ENCODE measurements around the gene FARP2. TPM values are rescaled to one million over a fixed set of nuclear protein-coding genes. Genes with fewer than 3 reads are reported as not detected.

The FARP2 gene
- total and polyA plus RNA-seq, 2 of the 13 experiments (the other 11 are each of a cell fraction or from before 2014, with no cell fraction given): 28.0 to 45.4 TPM

GRCh38 chr2:241508240-241509154 lies 152.4 kb downstream of the FARP2 start, which contains the start of gene STK25 (continued):
- TF ChIP-seq NR2C2 (CRISPR knock-in tag; IDR thresholded peaks at IDR 0.05; ENCODE audit: borderline replicate concordance): peak; percentile 91
- TF ChIP-seq MAFF (IDR thresholded peaks at IDR 0.05; ENCODE audit: low read depth, low read length): no peak
- peak; percentile 100 for TF ChIP-seq CSRNP1 (CRISPR knock-in tag; IDR thresholded peaks at IDR 0.05)
- peak; percentile 99 for TF ChIP-seq CREB3 (CRISPR knock-in tag; IDR thresholded peaks at IDR 0.05)
- TF ChIP-seq PBX3 (CRISPR knock-in tag; IDR thresholded peaks at IDR 0.05; ENCODE audit: borderline replicate concordance): 0 out of 2 replicates have a peak, but pooled peaks have one; percentile 74
- no peak; the same call in 1 of the 2 replicates for TF ChIP-seq ZNF646 (CRISPR knock-in tag; IDR thresholded peaks at IDR 0.05)
- peak; percentile 100 for TF ChIP-seq REPIN1 (CRISPR knock-in tag; IDR thresholded peaks at IDR 0.05; ENCODE audit: borderline replicate concordance, low read depth)
- TF ChIP-seq YEATS2 (CRISPR knock-in tag; IDR thresholded peaks at IDR 0.05; ENCODE audit: borderline replicate concordance): peak; percentile 92
- TF ChIP-seq PAF1 (CRISPR knock-in tag; IDR thresholded peaks at IDR 0.05): no peak
- TF ChIP-seq GPBP1L1 (CRISPR knock-in tag; IDR thresholded peaks at IDR 0.05): no peak
- peak; percentile 92 for TF ChIP-seq TBX2 (CRISPR knock-in tag; IDR thresholded peaks at IDR 0.05; ENCODE audit: borderline replicate concordance)
- TF ChIP-seq ZNF496 (CRISPR knock-in tag; IDR thresholded peaks at IDR 0.05; ENCODE audit: insufficient replicate concordance): no peak
- no peak; the same call in 1 of the 2 replicates for TF ChIP-seq BHLHE40 (IDR thresholded peaks at IDR 0.05; ENCODE audit: low read length)
- peak; percentile 38; the same call in 1 of the 2 replicates for TF ChIP-seq ZNF367 (CRISPR knock-in tag; IDR thresholded peaks at IDR 0.05; ENCODE audit: borderline replicate concordance)
- TF ChIP-seq ZNF720 (CRISPR knock-in tag; IDR thresholded peaks at IDR 0.05): peak; percentile 98
- TF ChIP-seq ZNF776 (CRISPR knock-in tag; IDR thresholded peaks at IDR 0.05): peak; percentile 100

All from HepG2 (cell line).